H9 (cell line): Measurements from ENCODE around the gene FBLN2. TPM values are rescaled to one million over a fixed set of nuclear protein-coding genes. Genes with fewer than 3 reads are reported as not detected.

Experiments
- DNase-seq: peaks from one replicate; pipeline ENCODE4 v3.0.0-alpha.2; 2017
- H2AFZ ChIP-seq: one replicate; pipeline ENCODE4 v1.6.1; 2013; ENCODE audit warnings: mild to moderate bottlenecking, low read length, control low read depth, moderate library complexity
- H2AK5ac ChIP-seq: 2 replicates; pipeline ENCODE4 v1.6.1; 2013; ENCODE audit warnings: low read length, control low read depth, mixed read lengths; ENCODE audit not compliant: insufficient read length
- H2BK120ac ChIP-seq: one replicate; pipeline ENCODE4 v1.6.1; 2013; ENCODE audit warnings: low read depth, mild to moderate bottlenecking, low read length, control low read depth, inconsistent platforms; ENCODE audit not compliant: poor library complexity, severe bottlenecking
- H2BK12ac ChIP-seq: 2 replicates; pipeline ENCODE4 v1.6.1; 2013; ENCODE audit warnings: low read length, control low read depth, mixed read lengths, low read depth; ENCODE audit not compliant: insufficient read length
- H2BK15ac ChIP-seq: 2 replicates; pipeline ENCODE4 v1.6.1; 2013; ENCODE audit warnings: low read depth, low read length, control low read depth
- H2BK20ac ChIP-seq: one replicate; pipeline ENCODE4 v1.6.1; 2013; ENCODE audit warnings: low read depth, mild to moderate bottlenecking, low read length, control low read depth, inconsistent platforms; ENCODE audit not compliant: poor library complexity, severe bottlenecking
- H2BK5ac ChIP-seq: 2 replicates; pipeline ENCODE4 v1.6.1; 2013; ENCODE audit warnings: low read length, control low read depth, mixed read lengths; ENCODE audit not compliant: insufficient read length
- H3K14ac ChIP-seq: 2 replicates; pipeline ENCODE4 v1.6.1; 2013; ENCODE audit warnings: low read length, control low read depth; ENCODE audit not compliant: insufficient read depth
- H3K18ac ChIP-seq: 2 replicates; pipeline ENCODE4 v1.6.1; 2013; ENCODE audit warnings: low read depth, mild to moderate bottlenecking, mixed read lengths, low read length, control low read depth; ENCODE audit not compliant: insufficient read length
- H3K23ac ChIP-seq: 2 replicates; pipeline ENCODE4 v1.6.1; 2013; ENCODE audit warnings: low read length, control low read depth, mixed read lengths, low read depth; ENCODE audit not compliant: insufficient read length
- H3K23me2 ChIP-seq: 2 replicates; pipeline ENCODE4 v1.6.1; 2013; ENCODE audit warnings: low read depth, mild to moderate bottlenecking, mixed read lengths, low read length, control low read depth; ENCODE audit not compliant: insufficient read length, poor library complexity, severe bottlenecking
- H3K27ac ChIP-seq: 2 replicates; pipeline ENCODE4 v1.5.1; 2013; ENCODE audit warnings: low read length, control low read depth, mixed read lengths, low read depth; ENCODE audit not compliant: insufficient read length
- H3K27me3 ChIP-seq: 2 replicates; pipeline ENCODE4 v1.6.1; 2013; ENCODE audit warnings: low read length, control low read depth, inconsistent platforms; ENCODE audit not compliant: insufficient read depth
- H3K4ac ChIP-seq: 2 replicates; pipeline ENCODE4 v1.6.1; 2013; ENCODE audit warnings: low read depth, mild to moderate bottlenecking, control low read depth, inconsistent platforms, low read length, moderate library complexity
- H3K4me1 ChIP-seq: 2 replicates; pipeline ENCODE4 v1.6.1; 2013; ENCODE audit warnings: low read length, control low read depth, inconsistent platforms; ENCODE audit not compliant: insufficient read depth
- H3K4me2 ChIP-seq: 2 replicates; pipeline ENCODE4 v1.6.1; 2013; ENCODE audit warnings: low read length, control low read depth, mixed read lengths; ENCODE audit not compliant: insufficient read length, insufficient read depth
- H3K56ac ChIP-seq: 2 replicates; pipeline ENCODE4 v1.6.1; 2013; ENCODE audit warnings: low read depth, mild to moderate bottlenecking, mixed read lengths, low read length, control low read depth; ENCODE audit not compliant: insufficient read length
- H3K79me1 ChIP-seq: 2 replicates; pipeline ENCODE4 v1.6.1; 2013; ENCODE audit warnings: low read depth, mild to moderate bottlenecking, moderate library complexity, low read length, control low read depth, inconsistent platforms; ENCODE audit not compliant: insufficient read depth, poor library complexity, severe bottlenecking
- H3K79me2 ChIP-seq: 2 replicates; pipeline ENCODE4 v1.6.1; 2013; ENCODE audit warnings: low read length, control low read depth, inconsistent platforms; ENCODE audit not compliant: insufficient read depth
- H3K9ac ChIP-seq: 2 replicates; pipeline ENCODE4 v1.6.1; 2013; ENCODE audit warnings: low read length, control low read depth, mixed read lengths; ENCODE audit not compliant: insufficient read length; ENCODE audit errors: extremely low read depth
- H3K9me3 ChIP-seq: one replicate; pipeline ENCODE4 v1.6.1; 2013; ENCODE audit warnings: low read depth, low read length, inconsistent platforms; ENCODE audit not compliant: control insufficient read depth
- H3T11ph ChIP-seq: one replicate; pipeline ENCODE4 v1.6.1; 2013; ENCODE audit warnings: mild to moderate bottlenecking, low read length, control low read depth, inconsistent platforms
- H4K20me1 ChIP-seq: one replicate; pipeline ENCODE4 v1.6.1; 2013; ENCODE audit not compliant: control insufficient read depth, insufficient read length, insufficient read depth
- H4K5ac ChIP-seq: 2 replicates; pipeline ENCODE4 v1.6.1; 2013; ENCODE audit warnings: low read depth, mild to moderate bottlenecking, mixed read lengths, low read length, control low read depth; ENCODE audit not compliant: insufficient read length
- H4K8ac ChIP-seq: replicated peaks from 2 replicates; pipeline ENCODE4 v1.6.1; 2013; ENCODE audit warnings: low read length, control low read depth, mixed read lengths, low read depth; ENCODE audit not compliant: insufficient read length
- H4K91ac ChIP-seq: 2 replicates; pipeline ENCODE4 v1.6.1; 2013; ENCODE audit warnings: low read depth, mild to moderate bottlenecking, moderate library complexity, mixed read lengths, low read length, control low read depth; ENCODE audit not compliant: insufficient read length
- H3K27ac Mint-ChIP-seq, 3 experiments: 2 replicates in 2 of 3; 3 replicates in 1 of 3; pipeline ENCODE4 v1.8.0; 2020 to 2021; ENCODE audit warnings: mixed read lengths in 3 of 3, mild to moderate bottlenecking in 1 of 3, moderate library complexity in 1 of 3
- H3K27me3 Mint-ChIP-seq: 2 replicates; pipeline ENCODE4 v1.8.0; 2021; ENCODE audit warnings: low read depth, mild to moderate bottlenecking, moderate library complexity, mixed read lengths
- H3K36me3 Mint-ChIP-seq, 3 experiments: 2 replicates in 2 of 3; 3 replicates in 1 of 3; pipeline ENCODE4 v1.8.0; 2020 to 2021; ENCODE audit warnings: low read depth in 3 of 3, mixed read lengths in 3 of 3; ENCODE audit not compliant: insufficient read depth in 1 of 3
- H3K4me1 Mint-ChIP-seq, 2 experiments: 2 replicates each; pipeline ENCODE4 v1.8.0; 2020; ENCODE audit warnings: mixed read lengths in 2 of 2
- H3K4me3 Mint-ChIP-seq, 2 experiments: 2 replicates in 1 of 2; 3 replicates in 1 of 2; pipeline ENCODE4 v1.8.0; 2020 to 2021; ENCODE audit warnings: mild to moderate bottlenecking in 2 of 2, mixed read lengths in 2 of 2, moderate library complexity in 1 of 2
- H3K9me3 Mint-ChIP-seq, 2 experiments: 2 replicates in 1 of 2; 3 replicates in 1 of 2; pipeline ENCODE4 v1.8.0; 2020; ENCODE audit warnings: mild to moderate bottlenecking in 2 of 2, mixed read lengths in 2 of 2, moderate library complexity in 1 of 2
- CTCF ChIP-seq: fragments of 200-600 bp; sonication (generic); conservative IDR thresholded peaks from 3 replicates; pipeline ENCODE4 v1.8.0; 2021; ENCODE audit warnings: antibody characterized with exemption, mild to moderate bottlenecking
- WGBS: extraction: QIAGEN DNeasy Blood & Tissue Kit; methylation state at CpG from one replicate; pipeline ENCODE4 v1.1.7; 2013; ENCODE audit warnings: missing lambda C conversion rate, low lambda C conversion rate, mixed read lengths; ENCODE audit not compliant: insufficient read length; ENCODE audit errors: extremely low coverage; 5-methylcytosine and 5-hydroxymethylcytosine counted together
- total RNA-seq: library from RNA; stranded (reverse); gene quantifications from 2 replicates; pipeline ENCODE4 v1.2.1, GENCODE V29; 2021

FBLN2 gene
- total RNA-seq, 1 experiment from 2014 or later: 11.8 TPM

GRCh38 chr3:13652728-13653127 lies 103.8 kb downstream of the FBLN2 start:
- no CpG with 5 or more reads among the region's 4 CpGs for WGBS
- Histone ChIP-seq H3K4me2 (no peak overlapping the region), H3K79me2 (no peaks in the 10 kb centered on the region), H3K27me3 (peaks cover 12% of the 10 kb centered on the region; the same call in 1 of the 2 replicates), H4K8ac (no peak overlapping the region), H3K27ac (no peak overlapping the region), H4K20me1 (no peaks in the 10 kb centered on the region), H3K9me3 (no peaks in the 10 kb centered on the region), H2BK20ac (no peak overlapping the region), H2BK12ac (no peak overlapping the region), H3K23ac (no peak overlapping the region), H3K4ac (no peak overlapping the region), H4K5ac (no peak overlapping the region), H3K9ac (no peak overlapping the region), H3K56ac (no peak overlapping the region), H3K79me1 (no peaks in the 10 kb centered on the region), H3K18ac (no peak overlapping the region), H2BK5ac (no peak overlapping the region), H2BK15ac (no peak overlapping the region), H3K4me1 (no peaks in the 10 kb centered on the region; the same call in 1 of the 2 replicates), H4K91ac (no peak overlapping the region), H2AFZ (no peak overlapping the region), H3K14ac (no peak overlapping the region), H3K23me2 (no peaks in the 10 kb centered on the region), H2BK120ac (no peak overlapping the region), H3T11ph (no peak overlapping the region), H2AK5ac (no peak overlapping the region)
- DNase-seq: no peak
- Mint-ChIP-seq H3K4me3 (no peak overlapping the region), H3K9me3 (no peaks in the 10 kb centered on the region; a peak in 2 of 5 replicates), H3K27ac (no peak overlapping the region), H3K4me1 (peaks cover 20 to 45% of the 10 kb centered on the region in 2 experiments), H3K36me3 (no peaks in the 10 kb centered on the region; a peak in 1 of 7 replicates), H3K27me3 (peaks cover 66% of the 10 kb centered on the region)
- no peak for TF ChIP-seq CTCF
